ENCODE measurements around the gene CNDP1.
A peak's percentile ranks its signal among the peaks of the same experiment; 100 is the strongest.

DNA sequence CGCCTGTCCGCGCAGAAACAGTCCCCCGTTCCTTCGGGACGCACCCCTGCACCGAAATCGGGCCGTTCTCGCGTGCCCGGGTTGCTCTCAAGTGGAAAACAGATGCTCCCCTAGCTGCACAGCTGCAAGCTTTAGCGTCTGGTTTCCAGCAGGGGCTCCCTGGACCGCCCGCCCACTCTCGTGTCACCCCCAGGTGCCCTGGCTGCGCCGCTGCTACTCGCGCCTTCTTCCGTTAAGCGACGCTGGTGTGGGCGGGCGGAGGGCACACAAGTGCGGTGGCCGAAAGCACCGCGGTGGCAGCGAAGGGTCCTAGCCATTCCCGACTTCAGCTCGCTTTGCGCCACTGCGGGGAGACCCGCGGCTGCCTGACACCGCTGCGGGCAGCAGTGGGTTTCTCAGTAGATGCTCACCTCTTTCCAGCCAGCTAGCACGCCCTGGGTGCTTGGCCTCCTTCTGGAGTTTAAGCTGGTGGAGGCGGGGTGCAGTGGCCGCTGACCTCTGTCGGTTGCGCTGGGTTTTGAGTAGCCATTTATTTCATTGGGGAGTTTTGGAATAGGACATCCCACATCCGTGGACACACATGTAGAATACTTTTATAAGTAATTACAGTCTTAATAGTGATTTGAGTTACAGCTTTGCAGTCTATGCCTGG lies 64.2 kb downstream of the CNDP1 start:
- TF ChIP-seq, protein P1, sequence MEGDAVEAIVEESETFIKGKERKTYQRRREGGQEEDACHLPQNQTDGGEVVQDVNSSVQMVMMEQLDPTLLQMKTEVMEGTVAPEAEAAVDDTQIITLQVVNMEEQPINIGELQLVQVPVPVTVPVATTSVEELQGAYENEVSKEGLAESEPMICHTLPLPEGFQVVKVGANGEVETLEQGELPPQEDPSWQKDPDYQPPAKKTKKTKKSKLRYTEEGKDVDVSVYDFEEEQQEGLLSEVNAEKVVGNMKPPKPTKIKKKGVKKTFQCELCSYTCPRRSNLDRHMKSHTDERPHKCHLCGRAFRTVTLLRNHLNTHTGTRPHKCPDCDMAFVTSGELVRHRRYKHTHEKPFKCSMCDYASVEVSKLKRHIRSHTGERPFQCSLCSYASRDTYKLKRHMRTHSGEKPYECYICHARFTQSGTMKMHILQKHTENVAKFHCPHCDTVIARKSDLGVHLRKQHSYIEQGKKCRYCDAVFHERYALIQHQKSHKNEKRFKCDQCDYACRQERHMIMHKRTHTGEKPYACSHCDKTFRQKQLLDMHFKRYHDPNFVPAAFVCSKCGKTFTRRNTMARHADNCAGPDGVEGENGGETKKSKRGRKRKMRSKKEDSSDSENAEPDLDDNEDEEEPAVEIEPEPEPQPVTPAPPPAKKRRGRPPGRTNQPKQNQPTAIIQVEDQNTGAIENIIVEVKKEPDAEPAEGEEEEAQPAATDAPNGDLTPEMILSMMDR (IDR thresholded peaks at IDR 0.05), result peak; percentile 38
- no peak for TF ChIP-seq EZH2 (IDR thresholded peaks at IDR 0.05; ENCODE audit: borderline replicate concordance, insufficient read depth, low read depth, low read length, poor library complexity, severe bottlenecking)

Measured in B cell (primary cell).